ENCODE results near the gene ARHGEF6.

Gene ARHGEF6

GRCh38 chrX:136745215-136746173, 35.2 kb downstream of the ARHGEF6 start:
- no peak for DNase-seq (ENCODE audit: low read depth in 3 of 3)

- no peak for DNase-seq (ENCODE audit: low read depth in 3 of 3)
Measured at GRCh38 chrX:136742721-136743379, 37.9 kb downstream of the ARHGEF6 start.

DNA sequence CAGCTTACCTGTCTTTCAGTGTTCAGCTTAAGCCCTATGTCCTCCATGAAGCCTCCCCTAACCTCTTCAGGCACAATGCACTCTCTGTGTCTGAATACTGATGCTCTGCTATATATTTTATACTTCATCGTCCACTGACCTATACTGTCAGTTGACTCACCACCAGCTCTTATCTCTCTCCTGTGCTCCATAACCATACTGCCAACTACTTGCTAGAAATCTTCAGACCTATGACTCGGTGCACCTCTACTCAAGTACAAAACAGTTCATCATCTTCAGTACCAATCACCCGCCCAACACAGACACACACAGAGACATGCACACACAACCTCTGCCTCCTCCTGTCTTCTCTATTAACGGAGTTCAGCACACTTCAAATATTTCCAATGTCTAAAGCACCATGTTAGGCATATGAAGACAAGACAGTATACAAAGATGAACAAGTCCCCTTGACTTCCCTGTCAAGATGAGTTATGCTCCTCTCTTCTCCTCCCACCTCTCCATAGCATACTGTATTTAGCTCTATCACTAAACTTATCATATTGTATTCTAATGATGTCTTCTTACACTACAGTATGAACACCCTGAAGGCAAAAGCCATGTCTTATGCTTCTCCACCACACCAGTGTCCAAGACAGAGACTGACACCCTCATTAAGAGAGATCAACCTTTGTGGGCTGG, 42.5 kb downstream of the ARHGEF6 start:
- DNase-seq (ENCODE audit: low read depth in 3 of 3) = no peak

GRCh38 chrX:136736690-136737089, 44.0 kb downstream of the ARHGEF6 start:
- DNase-seq (ENCODE audit: low read depth in 3 of 3) = no peak

- no peak for DNase-seq (ENCODE audit: low read depth in 3 of 3)
Measured at GRCh38 chrX:136735601-136736000, 45.1 kb downstream of the ARHGEF6 start.

DNA sequence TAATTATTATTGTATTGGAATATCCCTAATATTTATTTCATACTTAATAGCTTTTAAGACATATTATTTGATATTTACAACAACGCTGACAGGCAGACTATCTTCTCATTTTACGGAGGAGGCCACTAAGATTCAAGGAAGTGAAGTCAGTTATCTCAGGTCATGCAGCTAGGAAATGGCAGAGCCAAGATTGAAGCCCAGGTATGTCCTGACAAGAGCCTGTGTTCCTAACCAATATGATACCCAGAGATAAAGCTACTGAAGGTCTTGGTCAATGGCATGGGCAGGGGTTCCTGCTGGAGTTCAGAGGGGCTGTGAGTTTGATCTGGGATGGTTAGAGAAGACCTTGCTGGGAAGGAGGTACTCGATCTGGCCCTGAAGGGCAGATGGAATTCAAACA, 47.1 kb downstream of the ARHGEF6 start:
- DNase-seq (ENCODE audit: low read depth in 3 of 3) = no peak

DNA sequence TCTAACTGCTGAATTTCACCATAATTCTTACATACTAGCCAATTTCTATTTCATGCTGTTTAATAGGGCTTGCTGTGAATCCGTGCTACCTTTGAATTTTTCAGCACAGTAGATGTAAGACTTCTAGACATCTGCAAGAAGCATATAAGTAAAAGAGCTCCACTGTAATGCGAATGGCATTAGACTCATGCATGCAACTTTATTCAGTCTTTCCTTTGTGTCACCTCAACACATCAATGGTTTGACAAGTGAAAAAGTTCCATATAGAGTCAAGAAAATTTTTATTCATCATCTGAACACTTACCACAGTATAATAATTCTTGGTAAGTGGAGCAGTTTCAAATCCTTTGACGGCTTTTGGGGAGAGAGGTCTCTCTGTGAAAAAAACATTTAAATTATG, 48.9 kb downstream of the ARHGEF6 start:
- no peak for DNase-seq (ENCODE audit: low read depth in 3 of 3)

DNA sequence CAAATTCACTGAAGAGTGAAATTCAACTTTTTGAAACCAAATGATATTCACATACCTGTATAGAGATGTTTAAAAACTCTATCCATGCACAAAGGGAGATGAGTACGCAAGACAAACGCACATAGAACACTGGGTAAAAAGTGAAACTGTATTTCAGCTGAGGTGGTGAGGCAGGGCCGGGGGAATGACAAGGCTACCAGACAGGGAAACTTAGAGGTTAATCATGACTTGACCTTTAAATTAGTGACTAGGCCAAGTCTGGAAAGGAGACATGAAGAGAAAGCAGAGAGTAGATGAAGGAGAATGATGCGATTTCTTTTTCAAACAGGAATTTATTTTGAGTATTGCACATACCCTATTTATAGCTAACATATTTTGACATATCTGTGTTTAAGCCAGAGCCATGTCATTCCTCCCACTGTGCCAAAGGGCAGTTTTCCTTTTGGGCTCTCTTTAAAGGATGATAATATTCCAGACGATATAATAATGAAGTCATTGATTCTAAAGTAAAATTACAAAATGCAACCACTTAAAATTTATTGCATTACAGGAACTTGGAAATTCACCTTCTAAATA, 49.4 kb downstream of the ARHGEF6 start:
- DNase-seq (ENCODE audit: low read depth in 3 of 3) = peak in 1 of 3 experiments; percentile 16

GRCh38 chrX:136728393-136728792, 52.3 kb downstream of the ARHGEF6 start:
- DNase-seq (ENCODE audit: low read depth in 3 of 3) = no peak

DNA sequence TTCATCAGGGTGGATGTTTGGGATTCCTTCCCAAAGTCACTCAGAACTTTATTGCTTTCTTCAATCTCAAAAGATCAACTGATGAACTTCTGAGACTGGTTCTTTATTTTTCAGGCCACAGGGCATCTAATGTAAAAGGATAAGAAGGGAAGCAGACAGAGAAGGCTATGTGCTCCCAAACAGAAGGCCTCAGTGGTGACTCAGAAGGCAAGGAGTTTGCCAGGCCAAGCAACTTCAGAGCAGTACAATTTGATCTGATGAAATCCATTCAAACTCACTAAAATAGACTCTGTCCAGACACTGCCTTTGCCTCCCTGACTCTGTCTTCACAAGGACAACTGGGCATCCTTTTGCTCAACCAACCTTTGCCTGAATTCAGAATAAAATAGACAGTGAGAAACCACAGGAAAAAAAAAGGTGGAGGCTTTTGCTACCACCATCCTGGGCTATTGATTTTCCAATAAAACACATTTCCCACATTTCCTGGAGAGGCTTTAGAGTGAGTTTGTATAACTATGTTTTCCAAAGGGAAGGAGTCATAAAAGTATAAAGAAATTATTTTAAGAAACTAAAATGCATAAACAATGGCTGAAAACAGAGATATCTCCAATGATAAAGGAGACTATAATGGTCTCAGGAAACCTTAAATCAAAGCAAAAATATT, 55.2 kb downstream of the ARHGEF6 start:
- no peak for DNase-seq (ENCODE audit: low read depth in 3 of 3)

- DNase-seq (ENCODE audit: low read depth in 3 of 3) = no peak
Measured at GRCh38 chrX:136718091-136718490, 62.6 kb downstream of the ARHGEF6 start.

DNA sequence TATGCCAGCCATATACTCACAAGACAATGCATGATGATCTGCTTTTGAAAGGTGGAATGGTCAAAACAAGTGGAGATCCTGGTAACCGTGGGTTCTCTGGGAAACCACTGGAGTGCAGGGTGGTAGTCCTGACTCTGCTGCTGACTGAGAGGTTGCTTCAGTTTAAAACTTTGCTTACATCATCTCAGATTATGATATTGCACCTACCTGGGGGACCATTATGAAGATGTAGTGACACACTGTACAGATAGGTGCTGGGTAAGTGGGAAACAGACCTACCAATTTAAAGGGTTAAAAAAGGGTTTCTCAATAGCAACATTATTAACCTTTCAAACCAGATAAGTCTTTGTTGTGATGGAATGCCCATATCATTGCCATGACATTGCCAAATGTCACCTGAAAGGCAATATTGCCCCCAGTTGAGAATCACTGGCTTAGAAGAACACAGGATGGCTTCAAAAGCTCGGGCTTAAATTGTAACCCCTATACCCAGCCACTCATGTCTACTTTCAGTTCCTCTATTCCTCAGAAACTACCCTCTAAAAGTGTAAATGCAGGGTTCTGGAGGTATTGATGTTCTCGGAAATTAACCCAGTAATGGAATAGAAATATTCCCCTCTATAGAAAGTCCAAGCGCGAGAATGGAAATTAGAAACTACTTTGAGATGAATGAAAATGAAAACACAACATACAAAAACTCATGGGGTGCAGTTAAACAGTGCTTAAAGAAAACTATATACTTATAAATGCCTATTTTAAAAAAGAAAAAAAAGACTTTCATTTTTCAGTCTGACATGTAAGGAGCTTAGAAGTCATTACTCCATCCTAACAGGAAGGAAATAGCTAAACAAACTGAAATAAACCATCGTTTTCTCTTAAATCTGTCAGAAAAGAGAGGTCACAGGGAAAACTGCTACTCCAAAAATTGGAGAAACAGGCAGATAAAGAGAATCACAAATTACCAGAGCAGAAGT, 65.8 kb downstream of the ARHGEF6 start:
- DNase-seq (ENCODE audit: low read depth in 3 of 3) = no peak

DNA sequence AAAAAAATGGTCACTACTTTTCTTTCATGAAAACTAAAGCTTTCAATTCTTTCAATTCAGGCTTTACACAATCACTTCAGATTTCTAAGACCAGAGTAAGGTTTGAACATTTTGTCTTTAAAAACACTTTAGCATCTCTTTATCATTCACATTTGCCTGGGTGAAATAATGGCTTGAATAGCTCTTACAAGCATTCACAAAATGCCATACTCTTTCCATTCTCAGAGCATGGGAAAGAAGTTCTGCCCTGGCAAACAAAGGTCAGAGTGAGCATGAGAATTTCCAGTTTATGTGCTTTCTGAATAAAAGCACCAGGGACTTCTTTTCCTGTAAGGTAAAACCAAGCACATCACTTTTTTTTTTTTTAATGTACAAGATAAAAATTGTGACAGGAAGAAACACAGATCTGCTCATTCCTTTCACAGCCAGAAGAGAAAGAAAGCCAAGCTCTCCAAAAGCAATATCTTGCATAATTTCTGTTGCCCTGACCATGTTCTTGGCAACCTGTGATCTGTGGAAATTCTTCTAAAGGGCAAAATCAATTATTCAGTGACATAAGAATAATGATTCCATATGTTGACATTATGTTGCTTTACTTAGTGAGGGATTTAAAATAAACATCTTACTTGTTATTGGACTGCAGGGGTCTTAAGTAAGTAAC, 68.0 kb downstream of the ARHGEF6 start:
- no peak for DNase-seq (ENCODE audit: low read depth in 3 of 3)

GRCh38 chrX:136711147-136711546, 69.6 kb downstream of the ARHGEF6 start:
- DNase-seq (ENCODE audit: low read depth in 3 of 3) = peak in 1 of 3 experiments; percentile 21

DNA sequence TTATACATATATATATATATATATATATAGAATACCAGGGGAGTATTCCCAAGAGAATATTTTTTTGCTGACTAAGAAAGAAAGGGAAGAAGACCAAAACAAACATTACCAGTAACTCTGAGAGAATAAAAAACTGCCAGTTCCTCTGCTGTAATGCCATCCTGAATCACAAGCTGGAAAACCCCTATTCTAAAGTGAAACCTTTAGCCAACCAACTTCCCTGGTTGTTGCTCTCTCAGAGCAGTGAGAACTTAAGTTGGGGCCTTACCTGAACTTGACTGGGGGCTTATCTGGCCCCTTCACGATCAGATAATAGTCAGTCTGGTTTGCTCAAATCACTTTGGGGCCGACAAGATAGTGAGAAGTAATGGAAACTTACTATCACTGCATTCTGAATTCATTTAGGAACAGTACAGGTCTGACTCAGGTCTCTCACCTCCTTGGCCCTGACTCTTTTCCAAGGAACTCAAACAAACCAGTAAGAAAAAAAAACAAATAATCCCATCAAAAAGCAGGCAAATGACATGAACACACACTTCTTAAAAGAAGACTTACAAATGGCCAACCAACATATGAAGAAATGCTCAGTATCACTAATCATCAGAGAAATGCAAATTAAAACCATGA, 70.3 kb downstream of the ARHGEF6 start:
- peak in 1 of 3 experiments; percentile 10 for DNase-seq (ENCODE audit: low read depth in 3 of 3)

DNA sequence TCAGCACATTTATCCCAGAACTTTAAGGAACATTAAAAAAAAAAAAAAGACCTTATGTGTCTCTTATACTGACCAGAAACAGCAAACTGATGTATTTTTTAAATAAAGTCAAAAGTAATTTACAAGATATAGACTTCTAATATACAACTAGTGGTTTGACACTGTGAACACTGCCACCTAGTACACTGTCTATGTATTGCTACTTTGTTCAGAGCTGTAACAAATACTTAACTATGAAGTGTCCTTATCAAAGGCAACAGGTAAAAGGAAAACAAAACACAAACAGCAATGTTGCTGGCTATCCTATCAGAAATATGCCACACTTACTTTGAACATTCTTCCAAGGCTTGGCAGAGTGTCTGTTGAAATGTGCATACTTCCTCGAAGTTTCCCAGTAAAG, 72.4 kb downstream of the ARHGEF6 start:
- DNase-seq (ENCODE audit: low read depth in 3 of 3) = no peak

DNA sequence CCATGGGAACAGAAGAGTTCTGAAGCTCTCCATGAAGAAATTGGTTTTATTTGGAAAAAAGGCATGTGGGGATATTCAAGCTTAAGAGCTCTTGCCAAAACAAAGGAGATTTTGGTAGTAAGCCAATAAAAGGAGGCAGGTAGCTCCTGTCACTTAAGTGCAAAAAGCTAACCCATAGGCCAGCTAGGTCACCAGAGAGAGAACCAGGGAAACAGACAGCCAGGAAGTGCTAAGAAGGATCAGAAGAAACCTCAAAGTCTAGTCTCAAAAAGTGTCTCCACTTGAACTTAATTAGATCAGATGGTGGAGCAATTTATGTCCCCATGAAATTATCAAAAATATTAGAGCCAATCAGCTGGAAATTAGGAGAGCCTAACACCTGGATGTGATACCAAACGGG, 83.6 kb downstream of the ARHGEF6 start:
- no peak for DNase-seq (ENCODE audit: low read depth in 3 of 3)

- DNase-seq (ENCODE audit: low read depth in 3 of 3) = no peak
Measured at GRCh38 chrX:136694431-136695087, 86.2 kb downstream of the ARHGEF6 start.

DNA sequence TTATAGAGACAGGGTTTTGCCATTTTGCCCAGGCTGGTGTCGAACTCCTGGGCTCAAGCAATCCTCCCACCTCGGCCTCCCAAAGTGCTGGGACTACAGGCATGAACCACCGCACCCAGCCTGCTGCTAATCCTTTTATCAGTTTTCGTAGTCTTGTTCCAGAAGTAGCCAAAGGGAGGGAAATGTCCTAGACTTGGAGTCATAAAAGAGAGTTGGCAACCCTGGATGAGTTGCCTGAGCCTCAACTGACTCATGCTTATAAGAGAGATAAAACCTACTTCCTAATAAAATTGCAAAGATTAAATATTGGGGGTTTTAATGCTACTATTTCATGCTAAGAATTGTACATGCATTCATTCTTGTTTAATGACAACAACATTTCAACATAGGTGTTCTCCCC, 88.5 kb downstream of the ARHGEF6 start:
- no peak for DNase-seq (ENCODE audit: low read depth in 3 of 3)
